Hair follicular keratinocyte (primary cell): ENCODE measurements around the gene SLC36A3. TPM values are rescaled to one million over a fixed set of nuclear protein-coding genes. Genes with fewer than 3 reads are reported as not detected.

ENCODE experiments used
- total RNA-seq: library from RNA; depleted of rRNA; stranded (reverse); fragments of >200 nt; gene quantifications from 2 replicates; pipeline ENCODE4 v1.2.3, GENCODE V29; 2015

Gene SLC36A3
- not detected in 2 replicates for total RNA-seq

DNA sequence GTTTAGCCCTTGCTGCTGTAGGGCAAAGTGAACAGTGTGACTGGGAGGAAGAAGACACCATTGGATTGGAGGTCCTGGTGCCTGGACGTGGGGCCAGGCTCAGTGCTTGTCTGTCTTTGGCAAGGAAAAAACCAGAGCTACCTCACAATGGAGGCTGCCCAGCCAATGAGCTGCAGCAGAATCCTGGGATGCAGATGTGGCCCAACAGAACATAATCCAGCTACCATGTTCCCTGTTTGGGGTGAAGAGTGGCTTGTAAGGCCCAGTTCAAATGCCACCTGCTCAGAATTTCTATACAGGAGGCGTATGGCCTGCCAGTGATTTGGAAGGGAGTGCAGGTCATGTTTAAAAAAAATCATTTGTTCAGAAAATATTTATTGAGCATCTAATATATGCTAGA lies at the start of gene SLC36A3:
Gene SLC36A3 (minus strand): TSS at position 101 of the 400 bp plus-strand sequence. CDS start 412 bp downstream, outside the sequence.

DNA sequence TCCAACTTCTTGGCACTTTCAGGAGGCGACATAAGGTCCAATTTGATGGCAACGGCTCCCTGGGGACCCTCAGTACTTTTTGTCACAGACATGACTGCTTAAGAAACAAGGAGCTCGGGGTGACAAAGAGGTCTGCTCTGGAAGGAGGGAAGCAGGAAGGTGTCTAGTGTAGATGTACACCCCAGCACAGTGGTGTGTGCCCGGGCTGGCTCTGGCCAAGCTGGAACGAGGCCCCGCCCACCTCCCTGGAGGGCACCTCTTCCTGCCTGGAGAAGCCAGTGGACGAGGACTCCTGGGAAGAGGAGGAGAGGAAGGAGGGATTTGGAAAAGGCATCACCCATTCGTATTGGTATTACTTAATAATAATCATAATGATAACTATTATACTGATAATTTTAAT lies 43.8 kb upstream of the SLC36A3 start, which contains the start of gene SLC36A2:
Gene SLC36A2 (minus strand): TSS at position 191 of the 400 bp plus-strand sequence. CDS start 99 bp downstream, at position 92.

DNA sequence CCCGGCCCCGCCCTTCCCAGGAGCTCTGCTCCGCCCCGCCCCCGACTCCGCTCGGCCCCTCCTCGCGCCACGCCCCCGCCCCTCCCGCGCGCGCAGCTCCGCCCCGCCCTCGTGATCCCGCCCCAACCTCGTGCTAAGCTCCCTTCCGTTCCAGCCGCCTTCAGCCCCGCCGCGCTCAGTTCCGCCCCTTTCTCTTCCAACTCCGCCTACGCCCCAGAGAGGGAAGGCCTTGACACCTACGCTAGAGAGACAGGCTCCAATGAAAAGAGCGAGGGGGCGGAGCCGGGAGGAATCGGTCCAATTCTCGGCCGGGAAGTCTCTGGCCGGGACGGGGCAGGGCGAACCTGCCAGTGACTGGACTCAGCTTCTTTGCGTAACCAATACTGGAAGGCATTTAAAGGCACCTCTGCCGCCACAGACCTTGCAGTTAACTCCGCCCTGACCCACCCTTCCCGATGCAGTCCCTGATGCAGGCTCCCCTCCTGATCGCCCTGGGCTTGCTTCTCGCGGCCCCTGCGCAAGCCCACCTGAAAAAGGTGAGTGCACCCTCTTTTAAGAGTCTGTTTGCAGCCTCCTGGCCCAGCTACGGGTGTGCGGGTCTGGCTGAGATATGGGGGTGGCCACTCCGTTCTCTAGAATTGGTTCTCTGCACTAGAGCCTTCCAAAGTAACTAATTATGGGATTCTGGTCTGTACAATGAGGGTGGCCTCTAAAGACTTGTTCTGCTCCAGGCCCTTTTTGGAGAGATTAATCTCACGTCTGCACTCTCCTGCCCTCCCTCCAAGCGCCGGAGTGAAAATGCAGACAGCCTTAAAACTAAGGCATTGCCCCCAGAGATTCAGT lies 50.6 kb downstream of the SLC36A3 start, which contains the start of gene GM2A:
Gene GM2A (plus strand): TSS at position 424 of the 843 bp plus-strand sequence. CDS start 32 bp downstream, at position 456.

Other genes starting within 250 kb of the SLC36A3 start
- gene TNIP1, start 222.7 kb downstream of the SLC36A3 start, total RNA-seq: 130 and 184 TPM in 2 replicates
- gene ANXA6, start 146.0 kb downstream of the SLC36A3 start, total RNA-seq: 51.4 and 78.3 TPM in 2 replicates
- 1.3 and 1.5 TPM in 2 replicates for gene CCDC69, start 79.7 kb downstream of the SLC36A3 start, total RNA-seq
- 119 and 160 TPM in 2 replicates for gene GM2A, start 50.6 kb downstream of the SLC36A3 start, total RNA-seq
- gene SLC36A2, start 43.8 kb upstream of the SLC36A3 start, total RNA-seq: not detected in 2 replicates
- gene SLC36A1, start 143.8 kb upstream of the SLC36A3 start, total RNA-seq: 4.9 and 5.0 TPM in 2 replicates